Pancreas (tissue), 10 donors: ENCODE data around the gene PACRG. TPM values are rescaled to one million over a fixed set of nuclear protein-coding genes. Genes with fewer than 3 reads are reported as not detected.

Experiments used
- ATAC-seq, 4 donors: fragments of 200-7000 bp; cut with Tn5 transposase; one replicate each; pipeline versions ENCODE4 v1.8.0 to v1.9.1; 2020; ENCODE audit warnings: mild to moderate bottlenecking in 4 of 4, moderate library complexity in 4 of 4
- DNase-seq, 6 donors: peaks; one replicate each; pipeline ENCODE4 v3.0.0-alpha.2; 2020
- FAIRE-seq: peaks from 2 replicates; lab custom pipeline; 2012; peaks lifted over from hg19 to GRCh38; lab: Jason Lieb, UNC
- H3K27ac ChIP-seq, 4 donors: fragments of 200-600 bp; sonication (generic); 1 replicate in 3 of 4; 2 replicates in 1 of 4; pipeline versions ENCODE4 v1.5.0 to v1.8.0; 2020
- H3K27me3 ChIP-seq, 4 donors: fragments of 200-600 bp; one replicate each; pipeline ENCODE4 v1.8.0; 2021
- H3K36me3 ChIP-seq, 3 donors: fragments of 200-600 bp; sonication (generic) in 1 of 3; one replicate each; pipeline versions ENCODE4 v1.5.0 to v1.8.0; 2020 to 2021
- H3K4me1 ChIP-seq, 3 donors: fragments of 200-600 bp; one replicate each; pipeline ENCODE4 v1.8.0; 2021
- H3K4me3 ChIP-seq, 4 donors: fragments of 200-600 bp; sonication (generic) in 2 of 4; one replicate each; pipeline versions ENCODE4 v1.5.0 to v1.8.0; 2020 to 2021
- H3K9me3 ChIP-seq, 4 donors: fragments of 200-600 bp; one replicate each; pipeline ENCODE4 v1.8.0; 2021
- CTCF ChIP-seq, 4 donors: fragments of 200-600 bp; sonication (generic) in 3 of 4; IDR thresholded peaks; one replicate each; pipeline versions ENCODE4 v1.5.0 to v1.8.0; 2021; ENCODE audit warnings: antibody characterized with exemption in 4 of 4
- WGBS, 2 donors: extraction: QIAGEN DNeasy Blood & Tissue Kit; methylation state at CpG; one replicate each; pipeline ENCODE4 v1.1.7; 2013; 5-methylcytosine and 5-hydroxymethylcytosine counted together
- intact Hi-C, 3 donors: fragments of 100-400 bp; cut with DNase I; formaldehyde crosslinking; loops; one replicate each; pipeline versions ENCODE4 v1.11.1 to v1.14.2; 2022
- polyA plus RNA-seq, 2 donors: library from polyadenylated mRNA; stranded (reverse); fragments of 200-250 nt; gene quantifications; one replicate each; pipeline ENCODE4 v1.2.3, GENCODE V29; 2013
- total RNA-seq, 6 donors: library from RNA; stranded (reverse); fragmentation: NEBNext Ultra II Directional in 4 of 6; extraction: Animal tissue kit (Norgen Biotek cat#: 25700) in 4 of 6; gene quantifications; one replicate each; pipeline versions ENCODE4 v1.2.1 to v1.2.4, GENCODE V29; 2021 to 2023
- donor health status: healthy with polysubstance abuse.
- donor health status: DM: no; HTN: no; CAD: no; lungs with moderate emphysema.
- donor health status: DM: no; HTN: no; CAD: no.
- donor health status: control.
- donor health status: control.
- donor health status: Bipolar disorder and iron deficiency.
- donor health status: DM: yes; HTN: yes; CAD: no.
- donor health status: DM: no; HTN: no; CAD: no.
- donor health status: DM: no; HTN: no; CAD: no.
- donor health status: DM: yes; HTN: yes; CAD: no.

The PACRG gene
- total and polyA plus RNA-seq, 8 donors, result 2.5 to 7.1 (median 3.5) TPM

GRCh38 chr6:163019926-163020325 is 292.2 kb downstream of the PACRG start:
- WGBS, 2 donors, result 81% methylated on average over 3 of the region's 3 CpGs
- DNase-seq (no peak), FAIRE-seq (no peak), ATAC-seq (no peak)
- Histone ChIP-seq H3K9me3 (no peaks in the 10 kb centered on the region), H3K36me3 (no peaks in the 10 kb centered on the region), H3K4me3 (no peak overlapping the region), H3K27ac (no peak overlapping the region), H3K4me1 (no peaks in the 10 kb centered on the region), H3K27me3 (no peaks in the 10 kb centered on the region)
- intact Hi-C loops, result no loop called here
- TF ChIP-seq CTCF (IDR thresholded peaks at IDR 0.05), result no peak

DNA sequence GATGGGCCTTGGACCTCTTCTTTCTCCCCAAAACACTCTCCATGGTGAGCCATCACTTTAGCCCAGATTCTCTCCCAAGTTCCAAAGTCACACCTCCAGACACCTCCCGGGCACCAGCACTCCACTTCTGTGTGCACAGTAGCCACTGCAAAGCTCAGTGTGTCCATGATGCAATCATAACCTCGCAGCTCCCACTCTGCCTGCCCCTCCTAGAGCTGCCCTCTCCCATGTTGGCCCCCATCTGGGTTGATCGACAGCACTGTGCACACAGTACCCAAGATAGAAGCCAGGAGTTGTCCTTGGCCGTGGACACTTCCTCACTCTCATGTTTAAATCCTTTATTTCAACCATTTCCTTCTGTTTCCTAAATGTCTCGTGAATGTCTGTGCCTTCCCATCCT is 293.3 kb downstream of the PACRG start:
- ATAC-seq, result no peak
- no peak for FAIRE-seq
- Histone ChIP-seq H3K4me1 (no peaks in the 10 kb centered on the region), H3K36me3 (no peaks in the 10 kb centered on the region), H3K4me3 (no peak overlapping the region), H3K27ac (no peak overlapping the region), H3K9me3 (no peaks in the 10 kb centered on the region), H3K27me3 (no peaks in the 10 kb centered on the region)
- no peak for TF ChIP-seq CTCF (IDR thresholded peaks at IDR 0.05)
- no peak for DNase-seq
- intact Hi-C loops, result no loop called here
- 71 to 74% methylated on average over 5 of the region's 5 CpGs for WGBS, 2 donors

GRCh38 chr6:163023700-163024099 is 295.9 kb downstream of the PACRG start:
- WGBS, 2 donors, result 87 to 94% methylated on average over 1 of the region's 1 CpG
- no peak for ATAC-seq
- H3K27me3 ChIP-seq, result no peaks in the 10 kb centered on the region
- TF ChIP-seq CTCF (IDR thresholded peaks at IDR 0.05), result no peak
- H3K4me1 ChIP-seq, result no peaks in the 10 kb centered on the region
- no peak overlapping the region for H3K27ac ChIP-seq
- peaks cover 0 to 3% (median 0%) of the 10 kb centered on the region in 4 donors for H3K9me3 ChIP-seq
- no peaks in the 10 kb centered on the region for H3K36me3 ChIP-seq
- FAIRE-seq, result no peak
- no peak overlapping the region for H3K4me3 ChIP-seq
- DNase-seq, result no peak
- intact Hi-C loops, result no loop called here

DNA sequence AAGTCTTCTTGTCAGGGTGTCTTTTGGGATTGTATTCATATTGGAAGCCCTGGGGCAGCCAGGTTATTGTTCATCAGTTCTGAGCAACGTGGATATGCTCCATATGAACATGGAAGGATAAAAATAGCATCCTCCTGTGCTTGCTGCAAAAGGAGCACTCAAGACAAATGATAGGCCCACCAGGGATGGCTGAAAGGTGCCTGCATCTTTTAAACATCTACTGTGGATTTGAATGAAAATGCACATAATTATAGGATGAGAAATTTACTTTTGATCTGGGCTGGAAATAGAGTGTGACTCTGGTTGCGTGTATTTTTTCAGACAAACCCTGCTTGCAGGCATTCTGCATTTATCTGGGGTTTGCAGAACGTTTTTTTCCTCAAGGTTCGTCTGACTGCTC is 299.1 kb downstream of the PACRG start:
- TF ChIP-seq CTCF (IDR thresholded peaks at IDR 0.05), result no peak
- no peaks in the 10 kb centered on the region for H3K36me3 ChIP-seq
- DNase-seq (no peak), ATAC-seq (no peak), FAIRE-seq (no peak)
- H3K4me3 ChIP-seq, result no peak overlapping the region
- H3K27me3 ChIP-seq, result no peaks in the 10 kb centered on the region
- H3K27ac ChIP-seq, result no peak overlapping the region
- H3K4me1 ChIP-seq, result no peaks in the 10 kb centered on the region
- WGBS, 2 donors, result 47 to 59% methylated on average over 4 of the region's 4 CpGs
- intact Hi-C loops, result no loop called here
- H3K9me3 ChIP-seq, result peaks cover 0 to 3% (median 0%) of the 10 kb centered on the region in 4 donors

- no peaks in the 10 kb centered on the region for H3K4me1 ChIP-seq
- FAIRE-seq (no peak), DNase-seq (no peak), ATAC-seq (no peak)
- intact Hi-C loops, result no loop called here
- no peaks in the 10 kb centered on the region for H3K27me3 ChIP-seq
- no peak overlapping the region for H3K27ac ChIP-seq
- H3K4me3 ChIP-seq, result no peak overlapping the region
- no peaks in the 10 kb centered on the region for H3K36me3 ChIP-seq
- 84 to 87% methylated on average over 1 of the region's 1 CpG for WGBS, 2 donors
- TF ChIP-seq CTCF (IDR thresholded peaks at IDR 0.05), result no peak
- peaks cover 0 to 3% (median 0%) of the 10 kb centered on the region in 4 donors for H3K9me3 ChIP-seq
Observed at GRCh38 chr6:163030980-163031379, 303.2 kb downstream of the PACRG start.
